ENCODE results near the gene CCDC102B.

DNA sequence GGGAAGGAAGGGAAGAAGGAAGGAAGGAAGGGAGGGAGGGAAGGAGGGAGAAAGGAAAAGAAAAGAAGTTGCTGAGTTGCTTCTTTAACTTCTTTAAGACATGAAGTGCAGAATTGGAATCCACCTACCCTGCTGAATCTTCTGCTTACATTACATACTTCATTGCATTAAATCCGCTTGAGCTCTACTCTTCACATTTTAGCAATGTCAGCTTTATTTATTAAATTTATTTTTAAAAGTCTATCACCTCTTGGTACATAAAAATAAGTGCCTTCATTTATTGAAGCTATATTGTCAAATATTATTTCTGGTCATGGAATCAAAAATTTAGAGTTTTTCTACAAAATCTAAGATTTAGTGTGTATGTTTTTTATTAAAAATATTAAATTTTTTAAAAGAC, 284.6 kb downstream of the CCDC102B start:
- TF ChIP-seq, protein P1, sequence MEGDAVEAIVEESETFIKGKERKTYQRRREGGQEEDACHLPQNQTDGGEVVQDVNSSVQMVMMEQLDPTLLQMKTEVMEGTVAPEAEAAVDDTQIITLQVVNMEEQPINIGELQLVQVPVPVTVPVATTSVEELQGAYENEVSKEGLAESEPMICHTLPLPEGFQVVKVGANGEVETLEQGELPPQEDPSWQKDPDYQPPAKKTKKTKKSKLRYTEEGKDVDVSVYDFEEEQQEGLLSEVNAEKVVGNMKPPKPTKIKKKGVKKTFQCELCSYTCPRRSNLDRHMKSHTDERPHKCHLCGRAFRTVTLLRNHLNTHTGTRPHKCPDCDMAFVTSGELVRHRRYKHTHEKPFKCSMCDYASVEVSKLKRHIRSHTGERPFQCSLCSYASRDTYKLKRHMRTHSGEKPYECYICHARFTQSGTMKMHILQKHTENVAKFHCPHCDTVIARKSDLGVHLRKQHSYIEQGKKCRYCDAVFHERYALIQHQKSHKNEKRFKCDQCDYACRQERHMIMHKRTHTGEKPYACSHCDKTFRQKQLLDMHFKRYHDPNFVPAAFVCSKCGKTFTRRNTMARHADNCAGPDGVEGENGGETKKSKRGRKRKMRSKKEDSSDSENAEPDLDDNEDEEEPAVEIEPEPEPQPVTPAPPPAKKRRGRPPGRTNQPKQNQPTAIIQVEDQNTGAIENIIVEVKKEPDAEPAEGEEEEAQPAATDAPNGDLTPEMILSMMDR (IDR thresholded peaks at IDR 0.05; ENCODE audit: insufficient read depth, low read length) = no peak
- TF ChIP-seq, protein P2, sequence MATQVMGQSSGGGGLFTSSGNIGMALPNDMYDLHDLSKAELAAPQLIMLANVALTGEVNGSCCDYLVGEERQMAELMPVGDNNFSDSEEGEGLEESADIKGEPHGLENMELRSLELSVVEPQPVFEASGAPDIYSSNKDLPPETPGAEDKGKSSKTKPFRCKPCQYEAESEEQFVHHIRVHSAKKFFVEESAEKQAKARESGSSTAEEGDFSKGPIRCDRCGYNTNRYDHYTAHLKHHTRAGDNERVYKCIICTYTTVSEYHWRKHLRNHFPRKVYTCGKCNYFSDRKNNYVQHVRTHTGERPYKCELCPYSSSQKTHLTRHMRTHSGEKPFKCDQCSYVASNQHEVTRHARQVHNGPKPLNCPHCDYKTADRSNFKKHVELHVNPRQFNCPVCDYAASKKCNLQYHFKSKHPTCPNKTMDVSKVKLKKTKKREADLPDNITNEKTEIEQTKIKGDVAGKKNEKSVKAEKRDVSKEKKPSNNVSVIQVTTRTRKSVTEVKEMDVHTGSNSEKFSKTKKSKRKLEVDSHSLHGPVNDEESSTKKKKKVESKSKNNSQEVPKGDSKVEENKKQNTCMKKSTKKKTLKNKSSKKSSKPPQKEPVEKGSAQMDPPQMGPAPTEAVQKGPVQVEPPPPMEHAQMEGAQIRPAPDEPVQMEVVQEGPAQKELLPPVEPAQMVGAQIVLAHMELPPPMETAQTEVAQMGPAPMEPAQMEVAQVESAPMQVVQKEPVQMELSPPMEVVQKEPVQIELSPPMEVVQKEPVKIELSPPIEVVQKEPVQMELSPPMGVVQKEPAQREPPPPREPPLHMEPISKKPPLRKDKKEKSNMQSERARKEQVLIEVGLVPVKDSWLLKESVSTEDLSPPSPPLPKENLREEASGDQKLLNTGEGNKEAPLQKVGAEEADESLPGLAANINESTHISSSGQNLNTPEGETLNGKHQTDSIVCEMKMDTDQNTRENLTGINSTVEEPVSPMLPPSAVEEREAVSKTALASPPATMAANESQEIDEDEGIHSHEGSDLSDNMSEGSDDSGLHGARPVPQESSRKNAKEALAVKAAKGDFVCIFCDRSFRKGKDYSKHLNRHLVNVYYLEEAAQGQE (IDR thresholded peaks at IDR 0.05; ENCODE audit: insufficient replicate concordance, low read depth) = no peak
- no peak for TF ChIP-seq SPI1 (IDR thresholded peaks at IDR 0.05; ENCODE audit: borderline replicate concordance, low read depth)
